ENCODE measurements around the gene HMGN1.
A peak's percentile ranks its signal among the peaks of the same experiment; 100 is the strongest.

HMGN1 gene

DNA sequence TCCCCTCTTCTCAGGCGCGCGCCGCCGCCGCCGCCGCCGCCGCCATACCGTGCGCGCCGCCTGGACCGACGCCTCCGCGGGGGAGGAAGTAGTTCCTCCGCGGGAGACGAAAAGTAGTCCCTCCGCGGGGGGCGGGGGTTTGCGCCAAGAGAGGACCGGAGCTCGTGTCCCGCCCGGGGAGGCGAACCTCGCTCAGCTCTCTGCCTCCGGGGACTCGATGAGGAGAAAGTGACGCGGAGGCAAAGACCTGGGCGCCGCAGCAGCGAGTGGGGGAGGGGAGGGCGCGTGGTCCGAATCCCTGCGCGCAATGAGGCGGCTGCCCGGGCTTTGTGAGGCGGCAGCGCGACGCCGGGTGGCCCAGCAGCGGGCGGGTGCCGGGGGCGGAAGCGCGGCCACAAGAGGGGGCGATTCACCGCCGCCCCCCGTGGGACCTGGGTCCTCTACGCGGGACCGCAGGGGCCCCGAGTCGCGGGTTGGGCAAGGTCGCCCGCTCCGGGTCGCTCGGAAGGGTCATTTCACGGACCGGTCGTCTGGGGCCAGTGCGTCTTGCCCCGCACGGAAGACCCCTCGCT, 35.2 kb downstream of the HMGN1 start, which contains the start of gene BRWD1:
BRWD1 (minus strand) TSS at position 62 of the 572 bp plus-strand sequence. CDS start 141 bp downstream, outside the sequence.
- DNase-seq (ENCODE audit: extremely low read depth, low read depth), result peak; percentile 74
- TF ChIP-seq, protein P1, sequence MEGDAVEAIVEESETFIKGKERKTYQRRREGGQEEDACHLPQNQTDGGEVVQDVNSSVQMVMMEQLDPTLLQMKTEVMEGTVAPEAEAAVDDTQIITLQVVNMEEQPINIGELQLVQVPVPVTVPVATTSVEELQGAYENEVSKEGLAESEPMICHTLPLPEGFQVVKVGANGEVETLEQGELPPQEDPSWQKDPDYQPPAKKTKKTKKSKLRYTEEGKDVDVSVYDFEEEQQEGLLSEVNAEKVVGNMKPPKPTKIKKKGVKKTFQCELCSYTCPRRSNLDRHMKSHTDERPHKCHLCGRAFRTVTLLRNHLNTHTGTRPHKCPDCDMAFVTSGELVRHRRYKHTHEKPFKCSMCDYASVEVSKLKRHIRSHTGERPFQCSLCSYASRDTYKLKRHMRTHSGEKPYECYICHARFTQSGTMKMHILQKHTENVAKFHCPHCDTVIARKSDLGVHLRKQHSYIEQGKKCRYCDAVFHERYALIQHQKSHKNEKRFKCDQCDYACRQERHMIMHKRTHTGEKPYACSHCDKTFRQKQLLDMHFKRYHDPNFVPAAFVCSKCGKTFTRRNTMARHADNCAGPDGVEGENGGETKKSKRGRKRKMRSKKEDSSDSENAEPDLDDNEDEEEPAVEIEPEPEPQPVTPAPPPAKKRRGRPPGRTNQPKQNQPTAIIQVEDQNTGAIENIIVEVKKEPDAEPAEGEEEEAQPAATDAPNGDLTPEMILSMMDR (IDR thresholded peaks at IDR 0.05; ENCODE audit: low read depth, low read length), result peak; percentile 14

DNA sequence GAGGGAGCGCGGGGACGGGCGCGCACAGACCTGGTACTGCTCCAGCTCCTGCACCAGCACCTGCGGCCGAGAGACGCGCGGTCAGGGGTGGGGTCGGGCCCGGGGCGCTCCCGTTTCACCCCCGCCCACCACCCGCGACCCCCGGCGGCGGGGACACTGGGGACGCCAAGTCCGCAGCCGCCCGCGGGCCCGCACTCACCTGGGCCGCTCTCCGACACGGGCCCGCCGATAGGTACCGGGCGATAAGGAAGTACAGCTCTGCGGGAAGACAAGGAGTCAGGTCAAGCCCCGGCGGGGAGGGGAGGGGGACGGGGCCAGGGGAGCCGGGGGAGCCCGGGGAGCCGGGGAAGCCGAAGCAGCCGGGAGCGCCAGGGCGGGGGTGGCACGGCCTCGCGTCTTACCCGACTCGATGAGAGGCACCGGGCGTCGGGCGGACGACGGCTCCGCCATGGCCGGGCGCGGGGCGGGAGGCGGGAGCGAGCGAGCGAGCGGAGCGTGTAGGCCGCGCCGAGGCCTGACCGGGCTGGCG, 35.8 kb downstream of the HMGN1 start:
- TF ChIP-seq, protein P1 (IDR thresholded peaks at IDR 0.05; ENCODE audit: low read depth, low read length), result no peak
- DNase-seq (ENCODE audit: extremely low read depth, low read depth), result no peak

DNA sequence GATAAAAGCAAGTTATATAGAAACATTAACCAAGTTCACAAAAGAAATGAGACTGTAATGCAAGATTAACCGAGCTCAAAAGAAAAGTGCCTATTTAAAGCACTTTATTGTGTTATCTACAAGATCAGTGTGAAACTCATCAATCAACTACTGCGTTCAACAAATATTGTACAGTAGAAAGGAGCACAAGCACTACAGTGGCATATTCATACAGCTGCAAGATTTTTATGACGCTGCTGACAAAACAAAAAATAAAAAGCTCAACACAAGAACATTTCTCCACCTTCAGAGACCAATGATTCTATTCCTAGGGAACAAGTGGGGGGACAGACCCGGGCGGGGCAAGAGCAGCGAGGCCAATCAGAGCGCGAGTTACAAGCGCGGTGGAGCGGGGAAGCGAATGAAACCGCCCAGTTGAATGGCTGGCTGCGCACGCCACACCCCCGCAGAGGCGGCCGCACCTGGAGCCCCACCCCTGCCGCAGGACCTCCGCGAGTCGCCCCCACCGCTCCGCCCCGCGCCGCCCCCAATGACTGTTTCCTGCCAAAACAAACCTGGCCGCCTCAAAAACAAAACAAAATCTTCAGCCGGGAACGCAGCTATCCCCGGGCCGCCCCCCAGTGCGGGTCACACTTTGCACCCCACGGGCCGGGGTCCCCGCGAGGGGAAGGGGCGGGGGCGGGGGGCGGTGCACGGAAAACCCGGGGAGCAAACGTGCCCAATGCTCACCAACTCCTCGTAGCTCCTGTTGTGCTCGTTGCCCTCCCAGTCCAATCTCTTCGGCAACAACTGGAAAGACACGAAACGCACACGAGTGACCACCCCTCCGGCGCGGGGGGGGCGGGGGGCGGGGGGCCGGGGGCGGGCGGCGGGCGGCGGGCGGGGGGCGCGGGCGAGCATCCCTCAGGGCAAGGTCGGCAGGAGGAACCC, 36.5 kb downstream of the HMGN1 start:
- TF ChIP-seq, protein P1 (IDR thresholded peaks at IDR 0.05; ENCODE audit: low read depth, low read length), result no peak

DNA sequence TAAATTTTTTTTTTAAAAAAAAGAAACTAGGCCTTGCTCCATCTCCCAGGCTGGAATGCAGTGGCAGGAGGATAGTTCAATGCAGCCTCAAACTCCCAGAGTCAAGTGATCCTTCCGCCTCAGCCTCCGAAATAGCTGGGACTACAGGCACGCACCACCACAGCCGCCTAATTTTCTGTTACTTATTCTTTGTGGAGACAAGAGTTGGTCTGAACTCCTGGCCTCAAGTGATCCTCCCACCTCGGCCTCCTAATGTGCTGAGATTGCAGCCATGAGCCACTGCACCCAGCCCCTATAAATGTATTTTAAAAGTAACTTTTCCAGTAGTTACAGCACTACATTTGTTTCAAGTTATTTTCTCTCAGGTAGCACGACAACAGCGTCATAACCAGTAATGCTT, 37.7 kb downstream of the HMGN1 start:
- no peak for DNase-seq (ENCODE audit: extremely low read depth, low read depth)
- TF ChIP-seq, protein P1 (IDR thresholded peaks at IDR 0.05; ENCODE audit: low read depth, low read length), result no peak

More for the DNA sequence above, 36.5 kb downstream of the HMGN1 start:
- peak; percentile 69 for DNase-seq (ENCODE audit: extremely low read depth, low read depth)

DNA sequence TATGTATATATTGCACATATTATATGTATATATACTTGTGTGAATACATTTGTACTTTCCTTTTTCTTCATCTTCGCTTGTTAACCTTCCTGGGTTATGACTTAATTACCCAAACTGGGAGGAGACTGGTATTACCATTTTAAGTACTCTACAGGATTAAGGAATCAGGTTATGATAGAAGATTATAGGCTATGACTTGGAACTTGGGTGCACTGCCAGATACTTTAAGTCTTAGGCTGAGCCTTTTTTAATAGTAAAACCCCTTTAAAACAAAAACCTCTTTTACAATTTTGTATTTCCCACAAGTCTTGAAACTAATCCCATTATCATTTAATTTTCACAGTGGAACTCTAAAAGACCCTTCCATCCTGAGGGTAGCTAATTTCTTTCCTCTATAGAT, 41.4 kb downstream of the HMGN1 start:
- DNase-seq (ENCODE audit: extremely low read depth, low read depth), result no peak
- TF ChIP-seq, protein P1 (IDR thresholded peaks at IDR 0.05; ENCODE audit: low read depth, low read length), result no peak

DNA sequence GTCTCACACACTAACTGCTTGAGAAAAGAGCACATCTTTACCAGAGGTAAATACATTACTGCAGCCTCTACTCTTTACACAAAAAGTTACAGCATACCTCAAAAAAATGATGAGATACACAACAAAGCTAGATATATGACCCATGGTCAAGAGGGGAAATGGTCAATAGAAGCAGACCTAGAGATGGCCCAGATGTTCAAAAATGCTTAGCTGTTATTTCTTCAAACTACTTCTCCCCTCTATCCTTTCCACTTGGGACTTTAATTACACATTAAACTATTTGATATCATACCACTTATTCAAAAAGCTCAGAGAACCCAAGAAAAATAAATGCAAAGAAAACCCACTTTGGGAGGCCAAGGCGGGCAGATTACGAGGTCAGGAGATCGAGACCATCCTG, 48.3 kb downstream of the HMGN1 start:
- no peak for DNase-seq (ENCODE audit: extremely low read depth, low read depth)
- TF ChIP-seq, protein P1 (IDR thresholded peaks at IDR 0.05; ENCODE audit: low read depth, low read length), result no peak

DNA sequence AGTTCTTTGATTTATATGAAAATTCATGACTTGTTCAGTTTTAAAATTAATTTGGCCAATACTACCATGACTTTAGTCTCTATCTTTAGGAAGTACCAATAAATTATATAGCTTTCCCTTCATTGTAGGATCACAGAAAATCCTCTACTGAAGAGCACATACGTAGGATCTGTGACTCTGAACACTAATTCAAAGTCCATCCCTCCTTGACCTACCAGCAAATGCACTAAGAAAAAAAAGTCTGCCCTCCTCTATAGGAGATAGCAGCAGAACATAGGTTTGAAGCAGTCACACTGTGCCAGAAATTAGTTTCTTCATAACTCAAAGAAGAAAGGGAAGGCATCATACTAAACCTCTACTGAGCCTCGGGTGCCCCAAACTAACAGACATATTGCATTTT, 52.0 kb downstream of the HMGN1 start:
- TF ChIP-seq, protein P1 (IDR thresholded peaks at IDR 0.05; ENCODE audit: low read depth, low read length), result no peak
- no peak for DNase-seq (ENCODE audit: extremely low read depth, low read depth)

Measured in AG09319 (cell line).